Measurements from ENCODE around the gene CDK14. TPM values are rescaled to one million over a fixed set of nuclear protein-coding genes. Genes with fewer than 3 reads are reported as not detected.

The CDK14 gene
- total RNA-seq, 1 donor from 2014 or later: 21.6 TPM

- DNase-seq (ENCODE audit: low spot score) (no peak), ATAC-seq (no peak)
Observed at GRCh38 chr7:90977056-90977455, 380.9 kb downstream of the CDK14 start.

GRCh38 chr7:90980545-90980944, 384.4 kb downstream of the CDK14 start:
- ATAC-seq: no peak
- DNase-seq (ENCODE audit: low spot score): no peak

GRCh38 chr7:90982228-90982627, 386.1 kb downstream of the CDK14 start:
- ATAC-seq: no peak
- no peak for DNase-seq (ENCODE audit: low spot score)

GRCh38 chr7:90984692-90985091, 388.6 kb downstream of the CDK14 start:
- no peak for DNase-seq (ENCODE audit: low spot score)
- no peak for ATAC-seq

GRCh38 chr7:90988516-90988915, 392.4 kb downstream of the CDK14 start:
- ATAC-seq: no peak
- DNase-seq (ENCODE audit: low spot score): no peak

GRCh38 chr7:90988996-90989765, 393.1 kb downstream of the CDK14 start:
- no peak for DNase-seq (ENCODE audit: low spot score)
- ATAC-seq: no peak

- ATAC-seq (no peak), DNase-seq (ENCODE audit: low spot score) (no peak)
Observed at GRCh38 chr7:90994121-90994520, 398.0 kb downstream of the CDK14 start.

- ATAC-seq (no peak), DNase-seq (ENCODE audit: low spot score) (no peak)
Observed at GRCh38 chr7:90994601-90995000, 398.5 kb downstream of the CDK14 start.

GRCh38 chr7:90995996-90996395, 399.9 kb downstream of the CDK14 start:
- ATAC-seq (no peak), DNase-seq (ENCODE audit: low spot score) (no peak)

GRCh38 chr7:90999989-91000979, 404.2 kb downstream of the CDK14 start:
- DNase-seq (ENCODE audit: low spot score) (no peak), ATAC-seq (no peak)

GRCh38 chr7:91005024-91005423, 408.9 kb downstream of the CDK14 start:
- ATAC-seq (peak; percentile 26), DNase-seq (ENCODE audit: low spot score) (no peak)

GRCh38 chr7:91005841-91006240, 409.7 kb downstream of the CDK14 start:
- no peak for ATAC-seq

GRCh38 chr7:91007371-91007770, 411.2 kb downstream of the CDK14 start:
- DNase-seq (ENCODE audit: low spot score) (no peak), ATAC-seq (no peak)

More at GRCh38 chr7:91005841-91006240, 409.7 kb downstream of the CDK14 start:
- no peak for DNase-seq (ENCODE audit: low spot score)

- no peak for DNase-seq (ENCODE audit: low spot score)
- ATAC-seq: no peak
Observed at GRCh38 chr7:91013078-91013477, 417.0 kb downstream of the CDK14 start.

- ATAC-seq: no peak
- no peak for DNase-seq (ENCODE audit: low spot score)
Observed at GRCh38 chr7:91019686-91020385, 423.7 kb downstream of the CDK14 start.

- ATAC-seq (no peak), DNase-seq (ENCODE audit: low spot score) (no peak)
Observed at GRCh38 chr7:91020636-91021385, 424.7 kb downstream of the CDK14 start.

GRCh38 chr7:91021956-91022355, 425.8 kb downstream of the CDK14 start:
- DNase-seq (ENCODE audit: low spot score) (no peak), ATAC-seq (no peak)

- ATAC-seq (peak; percentile 57), DNase-seq (ENCODE audit: low spot score) (no peak)
Observed at GRCh38 chr7:91025906-91026390, 429.8 kb downstream of the CDK14 start.

- DNase-seq (ENCODE audit: low spot score): no peak
- ATAC-seq: no peak
Observed at GRCh38 chr7:91029688-91030087, 433.6 kb downstream of the CDK14 start.

- no peak for ATAC-seq
- no peak for DNase-seq (ENCODE audit: low spot score)
Observed at GRCh38 chr7:91030680-91031380, 434.7 kb downstream of the CDK14 start.

Data from left lobe of liver (tissue), 2 donors.